Measurements from ENCODE around the gene ABCB1. TPM values are rescaled to one million over a fixed set of nuclear protein-coding genes. Genes with fewer than 3 reads are reported as not detected.

ABCB1 gene
- total and polyA plus RNA-seq, 10 of the 15 experiments (the other 5 are each of a cell fraction or from before 2014, with no cell fraction given) = 0.40 to 13.9 (median 1.9) TPM

GRCh38 chr7:87628780-87629569 is 28.3 kb upstream of the ABCB1 start:
- no peak for FAIRE-seq
- TF ChIP-seq SUPT20H (IDR thresholded peaks at IDR 0.05; ENCODE audit: borderline replicate concordance, control insufficient read depth, low read depth, low read length) (no peak), MEF2B (IDR thresholded peaks at IDR 0.05; ENCODE audit: partially characterized antibody, poor library complexity, severe bottlenecking) (no peak), CEBPB (IDR thresholded peaks at IDR 0.05; ENCODE audit: borderline replicate concordance in 1 of 2, low read depth in 2 of 2, low read length in 2 of 2) (no peak), ZNF622 (IDR thresholded peaks at IDR 0.05) (no peak), EZH2 (IDR thresholded peaks at IDR 0.05; ENCODE audit: borderline replicate concordance, control insufficient read depth, low read depth, low read length) (no peak), TCF12 (IDR thresholded peaks at IDR 0.05; ENCODE audit: low read depth, low read length) (no peak), HCFC1 (IDR thresholded peaks at IDR 0.05; ENCODE audit: low read length) (no peak), FOXK2 (IDR thresholded peaks at IDR 0.05) (no peak), KLF5 (IDR thresholded peaks at IDR 0.05; ENCODE audit: partially characterized antibody) (no peak), IKZF2 (IDR thresholded peaks at IDR 0.05) (no peak), IRF4 (IDR thresholded peaks at IDR 0.05; ENCODE audit: low read depth, low read length) (no peak), CBFB (IDR thresholded peaks at IDR 0.05; ENCODE audit: low read depth) (no peak), USF2 (IDR thresholded peaks at IDR 0.05; ENCODE audit: borderline replicate concordance, low read depth, low read length) (no peak), E2F4 (IDR thresholded peaks at IDR 0.05; ENCODE audit: low read depth, low read length) (no peak), MTA2 (IDR thresholded peaks at IDR 0.05; ENCODE audit: low read depth) (no peak), POLR2AphosphoS5 (IDR thresholded peaks at IDR 0.05; ENCODE audit: low read length) (no peak), MAX (IDR thresholded peaks at IDR 0.05; ENCODE audit: low read depth, low read length) (no peak), ZZZ3 (IDR thresholded peaks at IDR 0.05; ENCODE audit: control insufficient read depth, insufficient read length, low read depth) (no peak), NRF1 (conservative IDR thresholded peaks at IDR 0.05; ENCODE audit: low read depth, low read length) (no peak), EGR1 (IDR thresholded peaks at IDR 0.05; ENCODE audit: borderline replicate concordance in 1 of 2, low read depth in 2 of 2, low read length in 2 of 2) (no peak)
- peak; percentile 43 for ATAC-seq
- no TSS peak for BruUV-seq (replicated peaks)
- DNase-seq (ENCODE audit: low read depth, low spot score) = no peak
- 12% methylated on average over 23 of the region's 39 CpGs for WGBS (ENCODE audit: insufficient coverage, insufficient replicate concordance, low lambda C conversion rate, missing lambda C conversion rate)
- H3K4me3 ChIP-seq = peak overlapping the region; percentile 69
- no peaks in the 10 kb centered on the region for H3K27me3 ChIP-seq (replicated peaks in 1 of 2; ENCODE audit: control insufficient read depth in 2 of 2, insufficient read depth in 2 of 2, low read length in 1 of 2)
- peak overlapping the region; percentile 84 for H2AFZ ChIP-seq (ENCODE audit: control insufficient read depth, low read depth, low read length)
- H3K4me1 ChIP-seq (ENCODE audit: control insufficient read depth, insufficient read depth, low read length) = peaks cover 10% of the 10 kb centered on the region; the same call in 1 of the 2 replicates
- H3K27ac ChIP-seq (ENCODE audit: control insufficient read depth, insufficient read depth) = no peak overlapping the region
- no peaks in the 10 kb centered on the region for H4K20me1 ChIP-seq (ENCODE audit: control insufficient read depth, insufficient read depth)
- H3K79me2 ChIP-seq (ENCODE audit: control insufficient read depth, insufficient read depth, low read length) = no peaks in the 10 kb centered on the region
- H3K9me3 ChIP-seq (replicated peaks; ENCODE audit: control insufficient read depth, insufficient read depth, low read length) = no peaks in the 10 kb centered on the region
- intact Hi-C loops (cut with micrococcal nuclease; ENCODE audit: unreplicated experiment) (loop anchor here (10.0 kb wide), 1 partner anchor 314 kb away; no protein-coding TSS in a partner anchor), in situ Hi-C loops (cut with MboI) (no loop called here)
- ChIA-PET SMC1A (ENCODE audit: uncharacterized antibody, unreplicated experiment) (interaction anchor here (0.8 to 2.2 kb wide), 4 partner anchors 11 to 123 kb away, joined by 3 to 7 read pairs (median 4); partner anchors contain the start of gene ABCB1), CTCF (interaction anchor here (0.8 to 1.4 kb wide), 4 partner anchors 29 to 581 kb away, joined by 3 to 6 read pairs (median 4); no protein-coding TSS in a partner anchor), POLR2A (interaction anchor here (0.6 kb wide), 1 partner anchor 57 kb away, joined by 4 read pairs; no protein-coding TSS in a partner anchor), RAD21 (ENCODE audit: unreplicated experiment) (interaction anchor here (0.8 to 0.9 kb wide), 2 partner anchors 29 to 123 kb away, joined by 3 to 4 read pairs; no protein-coding TSS in a partner anchor)
- H3K36me3 ChIP-seq (ENCODE audit: control insufficient read depth in 2 of 2, insufficient read depth in 2 of 2, low read length in 1 of 2) = no peaks in the 10 kb centered on the region
- no peak overlapping the region for H3K9ac ChIP-seq (ENCODE audit: control insufficient read depth, insufficient read depth, low read length)
- H3K4me2 ChIP-seq (ENCODE audit: control insufficient read depth, insufficient read depth) = peak overlapping the region; percentile 98

Data from GM12878 (cell line).